Measurements from ENCODE around the gene PHLDA3.

The PHLDA3 gene

DNA sequence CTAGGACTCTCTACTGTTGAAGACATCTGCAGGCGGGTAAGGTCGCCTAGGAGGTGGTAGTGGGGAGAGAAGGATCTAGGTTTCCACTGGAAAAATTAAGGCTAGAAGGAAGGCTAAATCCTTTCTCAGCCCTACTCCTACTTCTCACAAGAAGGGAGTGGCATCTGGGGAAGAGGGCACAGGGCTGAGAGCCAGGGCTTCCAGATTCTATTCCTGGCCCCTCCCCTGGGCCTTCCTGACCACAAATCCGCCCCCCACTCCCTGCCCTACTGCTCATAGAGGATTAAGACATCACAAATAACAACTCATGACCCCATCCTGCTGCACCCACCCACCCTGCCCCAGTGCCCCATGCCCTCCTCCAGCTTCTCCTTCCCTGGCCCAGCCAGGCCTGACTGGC, 2.5 kb downstream of the PHLDA3 start:
- TF ChIP-seq, protein P1, sequence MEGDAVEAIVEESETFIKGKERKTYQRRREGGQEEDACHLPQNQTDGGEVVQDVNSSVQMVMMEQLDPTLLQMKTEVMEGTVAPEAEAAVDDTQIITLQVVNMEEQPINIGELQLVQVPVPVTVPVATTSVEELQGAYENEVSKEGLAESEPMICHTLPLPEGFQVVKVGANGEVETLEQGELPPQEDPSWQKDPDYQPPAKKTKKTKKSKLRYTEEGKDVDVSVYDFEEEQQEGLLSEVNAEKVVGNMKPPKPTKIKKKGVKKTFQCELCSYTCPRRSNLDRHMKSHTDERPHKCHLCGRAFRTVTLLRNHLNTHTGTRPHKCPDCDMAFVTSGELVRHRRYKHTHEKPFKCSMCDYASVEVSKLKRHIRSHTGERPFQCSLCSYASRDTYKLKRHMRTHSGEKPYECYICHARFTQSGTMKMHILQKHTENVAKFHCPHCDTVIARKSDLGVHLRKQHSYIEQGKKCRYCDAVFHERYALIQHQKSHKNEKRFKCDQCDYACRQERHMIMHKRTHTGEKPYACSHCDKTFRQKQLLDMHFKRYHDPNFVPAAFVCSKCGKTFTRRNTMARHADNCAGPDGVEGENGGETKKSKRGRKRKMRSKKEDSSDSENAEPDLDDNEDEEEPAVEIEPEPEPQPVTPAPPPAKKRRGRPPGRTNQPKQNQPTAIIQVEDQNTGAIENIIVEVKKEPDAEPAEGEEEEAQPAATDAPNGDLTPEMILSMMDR (IDR thresholded peaks at IDR 0.05): no peak
- no peak for TF ChIP-seq ZFX (IDR thresholded peaks at IDR 0.05; ENCODE audit: borderline replicate concordance)
- no peak overlapping the region for H3K27ac ChIP-seq

DNA sequence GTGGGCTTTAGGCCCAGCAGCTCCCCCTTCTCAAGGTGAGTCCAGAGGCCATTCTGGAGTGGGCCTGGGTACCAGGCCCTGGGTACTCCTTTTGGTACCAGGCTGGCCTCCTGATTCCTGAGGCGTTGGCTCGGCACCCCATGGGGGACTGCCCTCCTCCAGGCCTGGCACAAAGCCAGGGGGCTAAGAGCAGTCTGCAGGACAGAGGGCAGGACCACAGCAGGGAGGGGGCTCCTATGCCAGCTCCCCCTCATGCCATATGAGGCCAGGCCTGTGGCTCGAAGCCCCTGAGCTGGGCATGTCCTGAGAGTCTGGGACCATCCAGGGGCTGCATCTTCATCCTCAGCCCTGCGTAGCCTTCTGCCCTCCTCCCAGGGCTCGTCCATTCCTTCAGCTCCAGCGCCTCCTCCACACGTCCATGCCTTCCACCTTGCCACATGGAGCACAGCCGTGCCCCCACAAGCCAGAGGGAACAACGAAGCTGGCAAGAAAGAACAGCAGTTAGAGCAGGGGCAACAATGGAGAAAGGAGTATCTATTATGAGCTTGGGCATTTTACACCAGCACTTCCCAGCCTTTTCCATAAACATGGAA, 3.2 kb downstream of the PHLDA3 start:
- H3K27ac ChIP-seq: no peak overlapping the region
- TF ChIP-seq, protein P1 (IDR thresholded peaks at IDR 0.05): no peak
- TF ChIP-seq ZFX (IDR thresholded peaks at IDR 0.05; ENCODE audit: borderline replicate concordance): no peak

DNA sequence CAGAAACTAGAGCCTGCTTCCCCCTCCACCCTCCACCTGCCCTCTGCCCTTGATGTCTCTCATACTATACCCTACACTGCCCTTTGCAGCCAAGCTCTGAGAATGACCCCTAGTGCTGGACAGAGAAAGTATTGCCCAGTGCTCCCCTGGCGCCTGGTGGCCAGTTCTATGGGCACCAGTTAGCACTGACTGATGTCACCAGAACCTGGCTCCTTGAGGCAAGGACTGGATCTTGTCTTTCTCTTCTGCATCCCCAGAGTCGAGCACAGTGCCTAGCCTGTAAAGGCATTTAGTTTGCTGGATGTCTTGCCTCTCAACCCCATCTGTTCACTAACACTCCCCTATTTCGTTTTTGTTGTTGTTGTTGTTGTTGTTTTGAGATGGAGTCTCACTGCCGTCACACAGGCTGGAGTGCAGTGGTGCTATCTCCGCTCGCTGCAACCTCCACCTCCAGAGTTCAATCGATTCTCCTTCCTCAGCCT, 5.9 kb downstream of the PHLDA3 start:
- H3K27ac ChIP-seq: no peak overlapping the region
- TF ChIP-seq, protein P1 (IDR thresholded peaks at IDR 0.05): no peak
- no peak for TF ChIP-seq ZFX (IDR thresholded peaks at IDR 0.05; ENCODE audit: borderline replicate concordance)

DNA sequence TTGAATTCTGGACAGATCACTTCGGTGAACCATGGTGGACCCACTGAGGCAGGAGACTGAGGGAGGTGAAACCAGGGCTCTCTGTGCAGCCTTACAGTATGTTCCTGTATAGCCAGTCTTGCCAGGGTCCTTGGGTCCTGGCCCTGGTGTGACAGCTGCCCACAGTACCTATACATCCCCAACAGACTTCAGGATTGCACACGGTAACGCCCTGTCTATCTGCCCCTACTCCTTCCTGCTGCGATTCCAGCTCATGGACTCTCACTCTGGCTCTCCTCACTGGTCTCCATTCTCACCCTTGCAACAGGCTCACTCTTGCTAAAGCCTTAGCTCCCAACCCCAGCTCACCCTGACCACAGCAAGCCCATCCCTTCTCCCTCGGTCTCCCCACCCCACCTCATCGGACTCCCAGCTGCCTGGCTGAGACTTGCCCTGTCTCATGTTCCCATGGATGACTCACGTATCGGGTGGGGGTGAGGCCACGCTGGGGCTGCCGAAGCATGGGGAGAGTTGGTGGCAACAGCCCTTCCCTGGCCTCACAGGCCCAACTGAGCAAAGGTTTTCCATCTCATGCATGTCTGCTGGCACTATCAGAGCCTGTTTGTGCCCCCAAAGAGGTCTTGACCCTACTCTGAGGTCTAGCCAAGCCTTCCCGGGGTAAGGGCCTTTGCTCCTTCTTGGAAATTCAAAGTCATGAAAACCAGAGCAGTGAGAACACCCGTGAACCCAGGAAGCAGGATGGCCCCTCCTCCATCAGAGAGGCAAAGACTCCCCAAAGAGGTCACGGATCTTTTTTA, 7.1 kb downstream of the PHLDA3 start:
- H3K27ac ChIP-seq: peak overlapping the region; percentile 37; the same call in 1 of the 2 replicates
- TF ChIP-seq ZFX (IDR thresholded peaks at IDR 0.05; ENCODE audit: borderline replicate concordance): no peak
- TF ChIP-seq, protein P1 (IDR thresholded peaks at IDR 0.05): no peak

DNA sequence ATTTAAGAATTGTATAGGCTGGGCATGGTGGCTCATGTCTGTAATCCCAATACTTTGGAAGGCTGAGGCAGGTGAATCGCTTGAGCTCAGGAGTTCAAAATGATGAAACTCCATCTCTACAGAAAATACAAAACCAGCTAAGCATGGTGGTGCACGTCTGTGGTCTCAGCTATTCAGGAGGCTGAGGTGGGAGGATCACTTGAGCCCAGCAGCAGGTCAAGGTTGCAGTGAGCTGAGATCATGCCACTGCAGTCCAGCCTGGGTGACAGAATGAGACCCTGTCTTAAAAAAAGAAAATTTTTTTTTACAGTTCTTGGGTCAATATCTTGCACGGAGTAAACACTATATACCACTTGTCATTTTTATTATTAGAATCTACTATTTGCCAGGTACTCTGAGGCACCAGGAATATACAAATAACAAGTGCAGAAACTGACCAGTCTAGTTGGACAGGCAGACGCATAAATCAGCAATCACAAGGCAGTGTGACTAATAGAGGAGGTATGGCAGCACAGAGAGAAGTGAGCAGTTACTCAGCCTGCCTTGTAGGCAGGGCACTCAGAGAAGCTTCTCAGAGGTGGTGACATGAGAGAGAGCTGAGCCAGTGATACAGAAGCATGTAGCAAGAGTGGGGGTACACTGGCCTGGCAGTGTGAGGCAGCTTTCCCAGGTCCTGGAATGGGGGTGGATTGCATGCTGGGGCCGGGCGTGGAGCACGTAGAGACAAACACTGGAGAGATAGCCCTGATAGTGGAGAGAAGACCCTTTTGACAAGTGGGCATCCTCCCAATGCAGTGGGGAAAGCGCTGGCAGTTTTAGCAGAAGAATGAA, 8.0 kb downstream of the PHLDA3 start:
- TF ChIP-seq ZFX (IDR thresholded peaks at IDR 0.05; ENCODE audit: borderline replicate concordance): no peak
- TF ChIP-seq, protein P1 (IDR thresholded peaks at IDR 0.05): no peak
- peak overlapping the region; percentile 37; the same call in 1 of the 2 replicates for H3K27ac ChIP-seq

DNA sequence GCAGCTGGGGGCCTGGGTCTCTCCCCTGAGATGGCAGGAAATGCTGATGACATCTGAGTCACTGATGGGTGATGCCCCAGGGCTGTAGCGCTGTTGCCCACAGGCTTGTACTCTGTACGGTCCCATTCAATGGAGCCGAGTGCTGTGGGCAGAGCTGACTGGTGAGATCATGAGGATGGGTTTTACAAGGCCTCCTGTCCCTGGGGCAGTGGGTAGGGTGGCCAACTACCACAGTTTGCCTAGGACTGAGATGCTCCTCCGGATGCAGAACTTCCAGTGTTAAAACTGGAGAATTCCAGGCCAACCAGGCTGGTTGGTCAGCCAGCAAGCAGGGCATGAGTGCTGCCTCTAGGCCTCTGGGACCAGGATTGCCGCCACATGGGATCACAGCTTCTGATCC, 9.2 kb downstream of the PHLDA3 start:
- TF ChIP-seq, protein P1 (IDR thresholded peaks at IDR 0.05): no peak
- no peak overlapping the region for H3K27ac ChIP-seq
